ENCODE measurements around the gene YBX3.
A peak's percentile ranks its signal among the peaks of the same experiment; 100 is the strongest.

Gene YBX3

GRCh38 chr12:10737249-10737648, 14.1 kb upstream of the YBX3 start:
- ATAC-seq (replicated peaks; ENCODE audit: extremely low read depth, poor library complexity, severe bottlenecking) (no peak), DNase-seq (ENCODE audit: low spot score in 2 of 2) (no peak)
- H3K27me3 Mint-ChIP-seq, result peaks cover 30% of the 10 kb centered on the region
- no peaks in the 10 kb centered on the region for H3K36me3 Mint-ChIP-seq (ENCODE audit: insufficient read depth)
- no peak overlapping the region for H3K27ac Mint-ChIP-seq (ENCODE audit: low read depth)
- H3K4me1 Mint-ChIP-seq, result no peaks in the 10 kb centered on the region
- H3K9me3 Mint-ChIP-seq, result no peaks in the 10 kb centered on the region
- no peak overlapping the region for H3K4me3 Mint-ChIP-seq

- no peak for ATAC-seq (replicated peaks; ENCODE audit: extremely low read depth, poor library complexity, severe bottlenecking)
- Mint-ChIP-seq H3K27me3 (peaks cover 32% of the 10 kb centered on the region), H3K27ac (ENCODE audit: low read depth) (no peak overlapping the region)
These were observed 13.3 kb upstream of the YBX3 start for GRCh38 chr12:10736463-10736862.

GRCh38 chr12:10735428-10735827, 12.3 kb upstream of the YBX3 start:
- H3K36me3 Mint-ChIP-seq (ENCODE audit: insufficient read depth), result no peaks in the 10 kb centered on the region
- ATAC-seq (replicated peaks; ENCODE audit: extremely low read depth, poor library complexity, severe bottlenecking) (no peak), DNase-seq (ENCODE audit: low spot score in 2 of 2) (no peak)
- H3K27ac Mint-ChIP-seq (ENCODE audit: low read depth), result no peak overlapping the region
- H3K4me3 Mint-ChIP-seq, result no peak overlapping the region
- peaks cover 32% of the 10 kb centered on the region for H3K27me3 Mint-ChIP-seq
- H3K9me3 Mint-ChIP-seq, result no peaks in the 10 kb centered on the region
- H3K4me1 Mint-ChIP-seq, result peaks cover 7% of the 10 kb centered on the region

More at GRCh38 chr12:10736463-10736862, 13.3 kb upstream of the YBX3 start:
- no peak overlapping the region for H3K4me3 Mint-ChIP-seq
- peaks cover 4% of the 10 kb centered on the region for H3K4me1 Mint-ChIP-seq
- no peaks in the 10 kb centered on the region for H3K36me3 Mint-ChIP-seq (ENCODE audit: insufficient read depth)
- DNase-seq (ENCODE audit: low spot score in 2 of 2), result no peak
- no peaks in the 10 kb centered on the region for H3K9me3 Mint-ChIP-seq

- no peak for DNase-seq (ENCODE audit: low spot score in 2 of 2)
- no peak overlapping the region for H3K27ac Mint-ChIP-seq (ENCODE audit: low read depth)
- no peaks in the 10 kb centered on the region for H3K36me3 Mint-ChIP-seq (ENCODE audit: insufficient read depth)
- H3K4me1 Mint-ChIP-seq, result peaks cover 7% of the 10 kb centered on the region
- H3K9me3 Mint-ChIP-seq, result no peaks in the 10 kb centered on the region
- peaks cover 44% of the 10 kb centered on the region for H3K27me3 Mint-ChIP-seq
- no peak for ATAC-seq (replicated peaks; ENCODE audit: extremely low read depth, poor library complexity, severe bottlenecking)
- no peak overlapping the region for H3K4me3 Mint-ChIP-seq
These were observed 9.4 kb upstream of the YBX3 start for GRCh38 chr12:10732549-10732948.

GRCh38 chr12:10732066-10732465, 8.9 kb upstream of the YBX3 start:
- H3K9me3 Mint-ChIP-seq, result no peaks in the 10 kb centered on the region
- no peak overlapping the region for H3K27ac Mint-ChIP-seq (ENCODE audit: low read depth)
- peaks cover 7% of the 10 kb centered on the region for H3K4me1 Mint-ChIP-seq
- peaks cover 46% of the 10 kb centered on the region for H3K27me3 Mint-ChIP-seq
- no peak for DNase-seq (ENCODE audit: low spot score in 2 of 2)
- ATAC-seq (replicated peaks; ENCODE audit: extremely low read depth, poor library complexity, severe bottlenecking), result no peak
- H3K4me3 Mint-ChIP-seq, result no peak overlapping the region
- no peaks in the 10 kb centered on the region for H3K36me3 Mint-ChIP-seq (ENCODE audit: insufficient read depth)

- H3K27ac Mint-ChIP-seq (ENCODE audit: low read depth), result no peak overlapping the region
- no peak for ATAC-seq (replicated peaks; ENCODE audit: extremely low read depth, poor library complexity, severe bottlenecking)
- no peaks in the 10 kb centered on the region for H3K9me3 Mint-ChIP-seq
- no peaks in the 10 kb centered on the region for H3K36me3 Mint-ChIP-seq (ENCODE audit: insufficient read depth)
- H3K4me3 Mint-ChIP-seq, result no peak overlapping the region
- peaks cover 52% of the 10 kb centered on the region for H3K27me3 Mint-ChIP-seq
- no peak for DNase-seq (ENCODE audit: low spot score in 2 of 2)
- H3K4me1 Mint-ChIP-seq, result peaks cover 7% of the 10 kb centered on the region
These were observed 7.4 kb upstream of the YBX3 start for GRCh38 chr12:10730559-10730958.

- no peaks in the 10 kb centered on the region for H3K9me3 Mint-ChIP-seq
- DNase-seq (ENCODE audit: low spot score in 2 of 2) (no peak), ATAC-seq (replicated peaks; ENCODE audit: extremely low read depth, poor library complexity, severe bottlenecking) (no peak)
- H3K27ac Mint-ChIP-seq (ENCODE audit: low read depth), result no peak overlapping the region
- H3K27me3 Mint-ChIP-seq, result peaks cover 34% of the 10 kb centered on the region
- H3K36me3 Mint-ChIP-seq (ENCODE audit: insufficient read depth), result peaks cover 7% of the 10 kb centered on the region
- peaks cover 14% of the 10 kb centered on the region for H3K4me1 Mint-ChIP-seq
- H3K4me3 Mint-ChIP-seq, result no peak overlapping the region
These were observed 5.0 kb upstream of the YBX3 start for GRCh38 chr12:10728091-10728490.

- DNase-seq (ENCODE audit: low spot score in 2 of 2) (no peak), ATAC-seq (replicated peaks; ENCODE audit: extremely low read depth, poor library complexity, severe bottlenecking) (no peak)
- H3K4me3 Mint-ChIP-seq, result no peak overlapping the region
- H3K4me1 Mint-ChIP-seq, result peaks cover 20% of the 10 kb centered on the region
- peaks cover 15% of the 10 kb centered on the region for H3K36me3 Mint-ChIP-seq (ENCODE audit: insufficient read depth)
- no peak overlapping the region for H3K27ac Mint-ChIP-seq (ENCODE audit: low read depth)
- peaks cover 24% of the 10 kb centered on the region for H3K27me3 Mint-ChIP-seq
- no peaks in the 10 kb centered on the region for H3K9me3 Mint-ChIP-seq
These were observed 3.8 kb upstream of the YBX3 start for GRCh38 chr12:10726945-10727344.

GRCh38 chr12:10725003-10725402, 1.9 kb upstream of the YBX3 start:
- Mint-ChIP-seq H3K36me3 (ENCODE audit: insufficient read depth) (peaks cover 19% of the 10 kb centered on the region), H3K27ac (ENCODE audit: low read depth) (no peak overlapping the region), H3K4me3 (no peak overlapping the region), H3K9me3 (no peaks in the 10 kb centered on the region), H3K27me3 (peaks cover 24% of the 10 kb centered on the region), H3K4me1 (peaks cover 22% of the 10 kb centered on the region)
- ATAC-seq (replicated peaks; ENCODE audit: extremely low read depth, poor library complexity, severe bottlenecking), result no peak
- no peak for DNase-seq (ENCODE audit: low spot score in 2 of 2)

GRCh38 chr12:10722502-10722904, 620 bp downstream of the YBX3 start:
- DNase-seq (ENCODE audit: low spot score in 2 of 2) (peak; percentile 41 to 44), ATAC-seq (replicated peaks; ENCODE audit: extremely low read depth, poor library complexity, severe bottlenecking) (peak; percentile 51)
- peak overlapping the region; percentile 86 for H3K4me3 Mint-ChIP-seq
- peak overlapping the region; percentile 95 for H3K27ac Mint-ChIP-seq (ENCODE audit: low read depth)
- peaks cover 11% of the 10 kb centered on the region for H3K27me3 Mint-ChIP-seq
- peaks cover 22% of the 10 kb centered on the region for H3K4me1 Mint-ChIP-seq
- no peaks in the 10 kb centered on the region for H3K9me3 Mint-ChIP-seq
- peaks cover 24% of the 10 kb centered on the region for H3K36me3 Mint-ChIP-seq (ENCODE audit: insufficient read depth)

- H3K27me3 Mint-ChIP-seq, result peaks cover 10% of the 10 kb centered on the region
- peak overlapping the region; percentile 95 for H3K27ac Mint-ChIP-seq (ENCODE audit: low read depth)
- peaks cover 22% of the 10 kb centered on the region for H3K4me1 Mint-ChIP-seq
- ATAC-seq (replicated peaks; ENCODE audit: extremely low read depth, poor library complexity, severe bottlenecking) (peak; percentile 74), DNase-seq (ENCODE audit: low spot score in 2 of 2) (peak; percentile 53 to 81)
- peaks cover 25% of the 10 kb centered on the region for H3K36me3 Mint-ChIP-seq (ENCODE audit: insufficient read depth)
- H3K9me3 Mint-ChIP-seq, result no peaks in the 10 kb centered on the region
- peak overlapping the region; percentile 86 for H3K4me3 Mint-ChIP-seq
These were observed 1.2 kb downstream of the YBX3 start for GRCh38 chr12:10721651-10722501.

- H3K9me3 Mint-ChIP-seq, result no peaks in the 10 kb centered on the region
- peak overlapping the region; percentile 95 for H3K27ac Mint-ChIP-seq (ENCODE audit: low read depth)
- peaks cover 22% of the 10 kb centered on the region for H3K4me1 Mint-ChIP-seq
- H3K4me3 Mint-ChIP-seq, result peak overlapping the region; percentile 86
- DNase-seq (ENCODE audit: low spot score in 2 of 2) (no peak), ATAC-seq (replicated peaks; ENCODE audit: extremely low read depth, poor library complexity, severe bottlenecking) (no peak)
- H3K36me3 Mint-ChIP-seq (ENCODE audit: insufficient read depth), result peaks cover 28% of the 10 kb centered on the region
- peaks cover 6% of the 10 kb centered on the region for H3K27me3 Mint-ChIP-seq
These were observed 2.0 kb downstream of the YBX3 start for GRCh38 chr12:10720974-10721650.

- peaks cover 31% of the 10 kb centered on the region for H3K4me1 Mint-ChIP-seq
- H3K27me3 Mint-ChIP-seq, result no peaks in the 10 kb centered on the region
These were observed 3.6 kb downstream of the YBX3 start for GRCh38 chr12:10719482-10719881.

More at GRCh38 chr12:10719482-10719881, 3.6 kb downstream of the YBX3 start:
- DNase-seq (ENCODE audit: low spot score in 2 of 2) (no peak), ATAC-seq (replicated peaks; ENCODE audit: extremely low read depth, poor library complexity, severe bottlenecking) (no peak)
- Mint-ChIP-seq H3K4me3 (no peak overlapping the region), H3K9me3 (no peaks in the 10 kb centered on the region), H3K27ac (ENCODE audit: low read depth) (no peak overlapping the region), H3K36me3 (ENCODE audit: insufficient read depth) (peaks cover 33% of the 10 kb centered on the region)
